ENCODE measurements around the gene HACD3. TPM values are rescaled to one million over a fixed set of nuclear protein-coding genes. Genes with fewer than 3 reads are reported as not detected.

The HACD3 gene
- total RNA-seq, 1 experiment from 2014 or later: 133 TPM

- no peak for TF ChIP-seq CTCF (conservative IDR thresholded peaks at IDR 0.05)
- Mint-ChIP-seq H3K4me1 (peaks cover 6 to 9% of the 10 kb centered on the region in 2 experiments), H3K36me3 (ENCODE audit: insufficient read depth in 1 of 3, low read depth in 3 of 3) (peaks cover 3 to 38% (median 32%) of the 10 kb centered on the region in 3 experiments; a peak in 6 of 7 replicates), H3K27ac (no peak overlapping the region), H3K4me3 (no peak overlapping the region), H3K9me3 (peaks cover 0 to 2% of the 10 kb centered on the region in 2 experiments; a peak in 1 of 5 replicates), H3K27me3 (ENCODE audit: low read depth) (no peaks in the 10 kb centered on the region)
- Histone ChIP-seq H3K27me3 (ENCODE audit: insufficient read depth, low read length) (no peaks in the 10 kb centered on the region), H3T11ph (ENCODE audit: low read length) (no peak overlapping the region), H2BK15ac (ENCODE audit: low read depth, low read length) (no peak overlapping the region), H3K23ac (ENCODE audit: insufficient read length, low read depth, low read length) (no peak overlapping the region), H2BK120ac (ENCODE audit: low read depth, low read length, poor library complexity, severe bottlenecking) (no peak overlapping the region), H2BK12ac (ENCODE audit: insufficient read length, low read depth, low read length) (no peak overlapping the region), H3K23me2 (ENCODE audit: insufficient read length, low read depth, low read length, poor library complexity, severe bottlenecking) (peaks cover 8% of the 10 kb centered on the region), H3K27ac (ENCODE audit: insufficient read length, low read depth, low read length) (no peak overlapping the region), H3K4ac (ENCODE audit: low read depth, low read length) (no peak overlapping the region), H4K8ac (replicated peaks; ENCODE audit: insufficient read length, low read depth, low read length) (no peak overlapping the region), H3K56ac (ENCODE audit: insufficient read length, low read depth, low read length) (no peak overlapping the region), H4K20me1 (ENCODE audit: control insufficient read depth, insufficient read depth, insufficient read length) (no peaks in the 10 kb centered on the region), H3K14ac (ENCODE audit: insufficient read depth, low read length) (no peak overlapping the region), H3K4me2 (ENCODE audit: insufficient read depth, insufficient read length, low read length) (no peak overlapping the region), H2BK5ac (ENCODE audit: insufficient read length, low read length) (no peak overlapping the region), H3K9ac (ENCODE audit: extremely low read depth, insufficient read length, low read length) (no peak overlapping the region), H3K4me1 (ENCODE audit: insufficient read depth, low read length) (no peaks in the 10 kb centered on the region), H2AK5ac (ENCODE audit: insufficient read length, low read length) (no peak overlapping the region), H4K91ac (ENCODE audit: insufficient read length, low read depth, low read length) (no peak overlapping the region), H3K18ac (ENCODE audit: insufficient read length, low read depth, low read length) (no peak overlapping the region), H3K9me3 (ENCODE audit: control insufficient read depth, low read depth, low read length) (no peaks in the 10 kb centered on the region), H3K79me1 (ENCODE audit: insufficient read depth, low read depth, low read length, poor library complexity, severe bottlenecking) (peaks cover 6% of the 10 kb centered on the region), H2BK20ac (ENCODE audit: low read depth, low read length, poor library complexity, severe bottlenecking) (no peak overlapping the region), H2AFZ (ENCODE audit: low read length) (no peak overlapping the region), H4K5ac (ENCODE audit: insufficient read length, low read depth, low read length) (no peak overlapping the region), H3K79me2 (ENCODE audit: insufficient read depth, low read length) (peaks cover 6% of the 10 kb centered on the region; the same call in 1 of the 2 replicates)
- WGBS (ENCODE audit: extremely low coverage, insufficient read length, low lambda C conversion rate): no CpG with 5 or more reads among the region's 5 CpGs
- DNase-seq: no peak
Measured at GRCh38 chr15:65512189-65512588, 18.1 kb upstream of the HACD3 start.

Measured in H9 (cell line).